ENCODE measurements around the gene NHLRC1. TPM values are rescaled to one million over a fixed set of nuclear protein-coding genes. Genes with fewer than 3 reads are reported as not detected.

The NHLRC1 gene
- total and polyA plus RNA-seq, 9 of the 15 experiments (the other 6 are each of a cell fraction or from before 2014, with no cell fraction given): not detected

GRCh38 chr6:18147616-18148015, 25.1 kb upstream of the NHLRC1 start:
- Histone ChIP-seq H3K9ac (ENCODE audit: insufficient read depth in 1 of 2, low read depth in 2 of 2, low read length in 2 of 2) (no peak overlapping the region), H4K20me1 (replicated peaks; ENCODE audit: control insufficient read depth, insufficient read depth, low read length) (no peaks in the 10 kb centered on the region), H3K79me2 (ENCODE audit: control insufficient read depth, insufficient read depth, low read length) (peaks cover 6% of the 10 kb centered on the region), H3K27ac (ENCODE audit: extremely low read depth, low read depth, low read length) (no peak overlapping the region), H2AFZ (ENCODE audit: low read depth, low read length) (no peak overlapping the region), H3K27me3 (ENCODE audit: control insufficient read depth in 2 of 2, insufficient read depth in 2 of 2, low read length in 2 of 2) (no peaks in the 10 kb centered on the region), H3K9me3 (replicated peaks; ENCODE audit: control insufficient read depth, insufficient read depth, low read depth, low read length) (no peaks in the 10 kb centered on the region), H3K9me1 (ENCODE audit: control insufficient read depth, insufficient read depth, low read length) (no peaks in the 10 kb centered on the region), H3K36me3 (ENCODE audit: control insufficient read depth, insufficient read depth, low read length) (peaks cover 64% of the 10 kb centered on the region), H3K4me2 (ENCODE audit: insufficient read depth, low read length) (no peak overlapping the region), H3K4me3 (no peak overlapping the region), H3K4me1 (replicated peaks in 1 of 2; ENCODE audit: control insufficient read depth in 2 of 2, insufficient read depth in 2 of 2, low read length in 2 of 2) (peaks cover 0 to 7% of the 10 kb centered on the region in 2 experiments; a peak in 2 of 5 replicates)
- no TSS peak for BruUV-seq (replicated peaks)
- in situ Hi-C loops (cut with MboI): no loop called here
- ChIA-PET POLR2A (no interaction called here), CTCF (ENCODE audit: low intra/inter-chr PET ratio) (no interaction called here)
- intact Hi-C loops (cut with micrococcal nuclease): no loop called here
- FAIRE-seq: no peak
- ATAC-seq: no peak
- WGBS (ENCODE audit: insufficient coverage, low coverage, missing lambda C conversion rate): 98% methylated on average over 2 of the region's 2 CpGs
- no peak for DNase-seq (ENCODE audit: extremely low read depth in 1 of 4, low spot score in 3 of 4)
- TF ChIP-seq ZC3H8 (IDR thresholded peaks at IDR 0.05): no peak
- TF ChIP-seq HMG20B (CRISPR knock-in tag; IDR thresholded peaks at IDR 0.05): no peak
- TF ChIP-seq, protein P1, sequence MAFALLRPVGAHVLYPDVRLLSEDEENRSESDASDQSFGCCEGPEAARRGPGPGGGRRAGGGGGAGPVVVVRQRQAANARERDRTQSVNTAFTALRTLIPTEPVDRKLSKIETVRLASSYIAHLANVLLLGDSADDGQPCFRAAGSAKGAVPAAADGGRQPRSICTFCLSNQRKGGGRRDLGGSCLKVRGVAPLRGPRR (CRISPR knock-in tag; IDR thresholded peaks at IDR 0.05): no peak
- TF ChIP-seq TAF15 (IDR thresholded peaks at IDR 0.05; ENCODE audit: low read depth, low read length): no peak
- no peak for TF ChIP-seq ZNF174 (CRISPR knock-in tag; IDR thresholded peaks at IDR 0.05)
- TF ChIP-seq, protein P2, sequence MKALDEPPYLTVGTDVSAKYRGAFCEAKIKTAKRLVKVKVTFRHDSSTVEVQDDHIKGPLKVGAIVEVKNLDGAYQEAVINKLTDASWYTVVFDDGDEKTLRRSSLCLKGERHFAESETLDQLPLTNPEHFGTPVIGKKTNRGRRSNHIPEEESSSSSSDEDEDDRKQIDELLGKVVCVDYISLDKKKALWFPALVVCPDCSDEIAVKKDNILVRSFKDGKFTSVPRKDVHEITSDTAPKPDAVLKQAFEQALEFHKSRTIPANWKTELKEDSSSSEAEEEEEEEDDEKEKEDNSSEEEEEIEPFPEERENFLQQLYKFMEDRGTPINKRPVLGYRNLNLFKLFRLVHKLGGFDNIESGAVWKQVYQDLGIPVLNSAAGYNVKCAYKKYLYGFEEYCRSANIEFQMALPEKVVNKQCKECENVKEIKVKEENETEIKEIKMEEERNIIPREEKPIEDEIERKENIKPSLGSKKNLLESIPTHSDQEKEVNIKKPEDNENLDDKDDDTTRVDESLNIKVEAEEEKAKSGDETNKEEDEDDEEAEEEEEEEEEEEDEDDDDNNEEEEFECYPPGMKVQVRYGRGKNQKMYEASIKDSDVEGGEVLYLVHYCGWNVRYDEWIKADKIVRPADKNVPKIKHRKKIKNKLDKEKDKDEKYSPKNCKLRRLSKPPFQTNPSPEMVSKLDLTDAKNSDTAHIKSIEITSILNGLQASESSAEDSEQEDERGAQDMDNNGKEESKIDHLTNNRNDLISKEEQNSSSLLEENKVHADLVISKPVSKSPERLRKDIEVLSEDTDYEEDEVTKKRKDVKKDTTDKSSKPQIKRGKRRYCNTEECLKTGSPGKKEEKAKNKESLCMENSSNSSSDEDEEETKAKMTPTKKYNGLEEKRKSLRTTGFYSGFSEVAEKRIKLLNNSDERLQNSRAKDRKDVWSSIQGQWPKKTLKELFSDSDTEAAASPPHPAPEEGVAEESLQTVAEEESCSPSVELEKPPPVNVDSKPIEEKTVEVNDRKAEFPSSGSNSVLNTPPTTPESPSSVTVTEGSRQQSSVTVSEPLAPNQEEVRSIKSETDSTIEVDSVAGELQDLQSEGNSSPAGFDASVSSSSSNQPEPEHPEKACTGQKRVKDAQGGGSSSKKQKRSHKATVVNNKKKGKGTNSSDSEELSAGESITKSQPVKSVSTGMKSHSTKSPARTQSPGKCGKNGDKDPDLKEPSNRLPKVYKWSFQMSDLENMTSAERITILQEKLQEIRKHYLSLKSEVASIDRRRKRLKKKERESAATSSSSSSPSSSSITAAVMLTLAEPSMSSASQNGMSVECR (CRISPR knock-in tag; IDR thresholded peaks at IDR 0.05): no peak
- no peak for TF ChIP-seq NFRKB (IDR thresholded peaks at IDR 0.05; ENCODE audit: low read depth)
- TF ChIP-seq MCM3 (IDR thresholded peaks at IDR 0.05): no peak
- no peak for TF ChIP-seq ZNF75A (CRISPR knock-in tag; IDR thresholded peaks at IDR 0.05)
- TF ChIP-seq ZFP30 (CRISPR knock-in tag; IDR thresholded peaks at IDR 0.05; ENCODE audit: borderline replicate concordance): no peak
- TF ChIP-seq TCFL5 (CRISPR knock-in tag; conservative IDR thresholded peaks at IDR 0.05): no peak
- no peak for TF ChIP-seq ASH1L (IDR thresholded peaks at IDR 0.05; ENCODE audit: borderline replicate concordance, low read depth, partially characterized antibody)

Data from K562 (cell line).